HFFc6 (cell line): Measurements from ENCODE around the gene REXO5. TPM values are rescaled to one million over a fixed set of nuclear protein-coding genes. Genes with fewer than 3 reads are reported as not detected.

Experiments
- DNase-seq: peaks from one replicate; pipeline ENCODE4 v3.0.0-alpha.2; 2018
- H3K27ac Mint-ChIP-seq: 2 replicates; pipeline ENCODE4 v1.8.0; 2020; ENCODE audit warnings: mild to moderate bottlenecking, mixed read lengths
- H3K27me3 Mint-ChIP-seq: 2 replicates; pipeline ENCODE4 v1.8.0; 2021; ENCODE audit warnings: mild to moderate bottlenecking, moderate library complexity, mixed read lengths; ENCODE audit not compliant: insufficient read depth
- H3K36me3 Mint-ChIP-seq: 2 replicates; pipeline ENCODE4 v1.8.0; 2021; ENCODE audit warnings: low read depth, mixed read lengths
- H3K4me1 Mint-ChIP-seq: 2 replicates; pipeline ENCODE4 v1.8.0; 2020; ENCODE audit warnings: low read depth, mixed read lengths
- H3K4me3 Mint-ChIP-seq: 2 replicates; pipeline ENCODE4 v1.8.0; 2020; ENCODE audit warnings: mild to moderate bottlenecking, moderate library complexity, mixed read lengths
- H3K9me3 Mint-ChIP-seq: 2 replicates; pipeline ENCODE4 v1.8.0; 2020; ENCODE audit warnings: mild to moderate bottlenecking, mixed read lengths
- total RNA-seq, 6 experiments: library from RNA; stranded (reverse); fragmentation: NEBNext Ultra II Directional; extraction: Animal tissue kit (Norgen Biotek cat#: 25700); gene quantifications; 2 replicates in 1 of 6; 3 replicates in 5 of 6; pipeline ENCODE4 v1.2.3, GENCODE V29; 2021
- TF ChIP-seq, protein P1 (sequence below): fragments of 200-600 bp; sonication (generic); IDR thresholded peaks from 2 replicates; pipeline ENCODE4 v1.5.0; 2021; ENCODE audit warnings: antibody characterized with exemption, mild to moderate bottlenecking

REXO5 gene
- total RNA-seq, 6 experiments from 2014 or later: 4.9 to 12.2 (median 9.6) TPM

DNA sequence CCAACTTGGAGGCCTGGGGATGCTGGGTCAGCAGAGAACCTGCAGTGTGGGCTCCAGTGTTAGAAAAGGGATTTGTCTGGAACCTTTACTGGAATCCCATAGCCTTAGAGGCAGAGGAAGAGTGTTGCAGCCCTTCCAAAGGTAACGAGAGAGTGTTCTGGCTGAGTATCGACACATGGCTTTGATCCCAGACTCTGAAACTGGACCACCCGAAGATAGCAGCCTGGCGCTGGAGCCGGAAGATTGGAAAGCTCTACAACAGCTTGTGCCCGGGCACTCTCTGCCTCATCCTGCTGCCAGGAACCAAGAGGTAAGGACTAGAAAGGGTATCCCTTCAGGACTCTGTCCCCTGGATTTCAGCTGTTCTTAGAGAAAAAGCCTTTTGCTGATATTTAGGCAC is 39.7 kb downstream of the REXO5 start:
- no peaks in the 10 kb centered on the region; the same call in 1 of the 2 replicates for H3K27me3 Mint-ChIP-seq
- TF ChIP-seq, protein P1, sequence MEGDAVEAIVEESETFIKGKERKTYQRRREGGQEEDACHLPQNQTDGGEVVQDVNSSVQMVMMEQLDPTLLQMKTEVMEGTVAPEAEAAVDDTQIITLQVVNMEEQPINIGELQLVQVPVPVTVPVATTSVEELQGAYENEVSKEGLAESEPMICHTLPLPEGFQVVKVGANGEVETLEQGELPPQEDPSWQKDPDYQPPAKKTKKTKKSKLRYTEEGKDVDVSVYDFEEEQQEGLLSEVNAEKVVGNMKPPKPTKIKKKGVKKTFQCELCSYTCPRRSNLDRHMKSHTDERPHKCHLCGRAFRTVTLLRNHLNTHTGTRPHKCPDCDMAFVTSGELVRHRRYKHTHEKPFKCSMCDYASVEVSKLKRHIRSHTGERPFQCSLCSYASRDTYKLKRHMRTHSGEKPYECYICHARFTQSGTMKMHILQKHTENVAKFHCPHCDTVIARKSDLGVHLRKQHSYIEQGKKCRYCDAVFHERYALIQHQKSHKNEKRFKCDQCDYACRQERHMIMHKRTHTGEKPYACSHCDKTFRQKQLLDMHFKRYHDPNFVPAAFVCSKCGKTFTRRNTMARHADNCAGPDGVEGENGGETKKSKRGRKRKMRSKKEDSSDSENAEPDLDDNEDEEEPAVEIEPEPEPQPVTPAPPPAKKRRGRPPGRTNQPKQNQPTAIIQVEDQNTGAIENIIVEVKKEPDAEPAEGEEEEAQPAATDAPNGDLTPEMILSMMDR: no peak
- H3K9me3 Mint-ChIP-seq: no peaks in the 10 kb centered on the region
- peaks cover 16% of the 10 kb centered on the region for H3K4me1 Mint-ChIP-seq
- DNase-seq: no peak
- no peak overlapping the region for H3K27ac Mint-ChIP-seq
- peaks cover 8% of the 10 kb centered on the region; the same call in 1 of the 2 replicates for H3K36me3 Mint-ChIP-seq
- no peak overlapping the region for H3K4me3 Mint-ChIP-seq

DNA sequence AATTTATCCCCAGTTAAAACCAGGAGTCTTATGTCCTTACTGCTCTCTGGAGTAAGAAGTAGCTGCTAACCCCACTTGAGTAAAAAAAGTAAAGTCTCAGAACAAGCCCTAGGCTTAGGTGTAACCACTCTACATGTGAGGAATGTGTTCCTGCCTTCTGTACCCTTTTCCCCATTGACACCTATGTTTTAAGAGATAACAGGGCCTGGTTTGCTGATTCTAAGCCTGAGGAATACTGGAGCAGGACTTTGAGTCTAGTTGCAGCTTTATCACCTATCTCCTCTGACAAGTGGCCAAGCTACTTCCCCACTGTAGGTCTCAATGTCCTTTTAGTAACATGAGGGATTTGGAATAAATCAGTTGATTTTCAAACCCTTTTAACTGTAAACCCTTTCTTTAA is 40.2 kb downstream of the REXO5 start:
- no peak for DNase-seq
- Mint-ChIP-seq H3K9me3 (no peaks in the 10 kb centered on the region), H3K4me1 (peaks cover 21% of the 10 kb centered on the region), H3K4me3 (no peak overlapping the region), H3K27ac (no peak overlapping the region), H3K27me3 (no peaks in the 10 kb centered on the region; the same call in 1 of the 2 replicates), H3K36me3 (peaks cover 8% of the 10 kb centered on the region; the same call in 1 of the 2 replicates)
- TF ChIP-seq, protein P1: no peak

DNA sequence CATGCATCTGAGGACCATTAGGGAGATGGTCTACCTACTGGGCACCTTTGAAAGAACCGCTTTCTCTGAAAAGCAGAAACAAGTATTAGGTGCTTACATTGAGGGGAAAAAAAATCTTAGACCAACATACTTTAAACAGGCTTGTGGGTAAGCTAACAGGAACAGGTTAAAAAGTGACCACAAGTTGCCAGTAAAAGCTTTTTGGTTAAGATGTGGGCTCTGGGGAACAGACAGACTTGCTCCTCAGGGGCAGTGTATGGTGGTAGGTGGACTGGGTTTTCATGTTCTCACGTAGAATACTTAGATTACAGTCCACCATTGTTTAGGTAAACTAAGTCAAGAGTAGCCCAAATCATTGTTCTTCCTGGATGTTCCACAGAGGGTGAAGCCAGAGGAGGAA is 41.2 kb downstream of the REXO5 start:
- H3K9me3 Mint-ChIP-seq: no peaks in the 10 kb centered on the region
- peaks cover 31% of the 10 kb centered on the region for H3K4me1 Mint-ChIP-seq
- peaks cover 8% of the 10 kb centered on the region; the same call in 1 of the 2 replicates for H3K36me3 Mint-ChIP-seq
- no peak for DNase-seq
- no peak overlapping the region for H3K27ac Mint-ChIP-seq
- no peak overlapping the region for H3K4me3 Mint-ChIP-seq
- H3K27me3 Mint-ChIP-seq: no peaks in the 10 kb centered on the region; the same call in 1 of the 2 replicates
- TF ChIP-seq, protein P1: no peak

DNA sequence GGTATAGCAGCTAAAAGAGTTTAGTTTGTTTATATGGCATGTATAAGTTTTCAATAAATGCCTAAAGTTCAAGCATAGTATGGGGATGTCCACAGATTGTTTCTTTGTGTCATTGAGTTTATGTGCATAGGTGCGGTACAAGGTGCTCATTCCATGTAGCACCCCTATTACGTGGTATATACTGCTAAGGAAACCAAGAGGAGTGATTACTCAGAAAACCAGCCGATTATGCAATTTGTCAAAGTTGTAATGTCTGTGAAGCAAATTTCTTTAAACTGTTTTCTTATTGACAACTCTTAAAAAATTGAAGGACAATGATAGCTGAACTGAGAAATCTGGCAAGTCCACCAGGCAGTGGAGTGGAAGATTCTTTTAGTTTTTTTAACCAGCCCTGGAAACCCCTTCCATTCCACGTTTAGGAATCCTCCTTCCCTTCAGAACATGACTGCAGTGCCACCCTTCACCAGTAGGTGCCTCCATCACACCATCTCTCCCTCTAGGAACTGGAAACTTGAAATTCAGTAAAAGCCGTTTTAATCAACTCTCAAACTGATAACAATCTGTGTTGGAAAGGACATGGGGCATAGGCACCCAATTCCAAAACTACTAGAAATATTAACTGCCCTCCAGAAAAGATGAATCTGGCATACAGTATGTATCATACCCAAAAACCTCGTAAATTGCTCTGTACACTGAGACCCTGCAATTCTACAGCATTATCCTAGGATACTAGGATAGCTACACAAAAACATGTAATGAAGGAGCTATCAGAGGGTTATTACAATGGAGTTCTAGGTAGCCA is 43.5 kb downstream of the REXO5 start:
- no peaks in the 10 kb centered on the region; the same call in 1 of the 2 replicates for H3K27me3 Mint-ChIP-seq
- no peak overlapping the region for H3K4me3 Mint-ChIP-seq
- DNase-seq: peak; percentile 61
- peaks cover 16% of the 10 kb centered on the region for H3K36me3 Mint-ChIP-seq
- TF ChIP-seq, protein P1: peak; percentile 99
- H3K27ac Mint-ChIP-seq: peak overlapping the region; percentile 34; the same call in 1 of the 2 replicates
- no peaks in the 10 kb centered on the region for H3K9me3 Mint-ChIP-seq
- H3K4me1 Mint-ChIP-seq: peaks cover 53% of the 10 kb centered on the region

DNA sequence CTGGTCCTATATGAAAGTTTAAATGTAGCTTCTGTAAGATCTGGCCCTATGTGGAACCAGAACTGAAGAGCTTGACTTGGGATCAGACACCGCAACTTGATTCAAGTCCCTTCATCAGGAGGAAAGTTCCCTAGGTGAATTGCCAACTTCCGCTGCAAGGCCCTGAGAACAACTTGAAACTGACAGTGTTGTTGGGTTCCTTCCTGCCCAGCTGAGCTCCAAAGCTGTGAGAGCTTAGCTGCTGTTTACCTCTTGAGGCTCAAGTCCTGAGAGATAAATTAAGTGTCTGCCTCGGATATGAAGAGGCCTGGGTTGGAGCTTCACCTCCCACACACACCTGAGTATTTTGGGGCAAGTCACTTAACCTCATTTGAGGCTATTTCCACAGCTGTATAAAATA is 44.7 kb downstream of the REXO5 start:
- Mint-ChIP-seq H3K27me3 (peaks cover 2% of the 10 kb centered on the region; the same call in 1 of the 2 replicates), H3K4me3 (no peak overlapping the region), H3K9me3 (no peaks in the 10 kb centered on the region), H3K4me1 (peaks cover 64% of the 10 kb centered on the region), H3K27ac (peak overlapping the region; percentile 81; the same call in 1 of the 2 replicates), H3K36me3 (peaks cover 24% of the 10 kb centered on the region)
- no peak for DNase-seq
- TF ChIP-seq, protein P1: no peak
